KG1 (cell line): ENCODE data around the gene ADGRA3.

ENCODE experiments used
- DNase-seq: peaks from one replicate; lab custom pipeline; 2025; lab: John Stamatoyannopoulos, UW

Gene ADGRA3

DNA sequence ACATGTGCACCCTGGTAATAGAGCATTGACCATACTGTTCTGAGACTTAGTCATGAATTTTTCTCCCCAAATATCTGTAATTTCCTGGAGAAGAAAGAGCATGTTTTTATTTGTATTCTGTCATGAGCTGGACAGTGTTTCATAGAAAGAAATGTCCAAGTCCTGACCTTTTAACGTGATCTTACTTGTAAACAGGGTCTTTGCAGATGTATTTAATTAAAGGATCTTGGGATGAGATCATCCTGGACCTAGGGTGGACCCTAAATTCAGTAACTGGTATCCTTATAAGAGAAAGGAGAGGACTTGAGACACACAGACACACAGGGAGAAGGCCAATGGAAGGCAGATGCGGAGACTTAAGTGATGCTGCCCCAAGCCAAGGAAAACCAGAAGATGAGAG, 3.6 kb downstream of the ADGRA3 start:
- DNase-seq, result no peak

GRCh38 chr4:22510750-22511149, 5.1 kb downstream of the ADGRA3 start:
- no peak for DNase-seq

GRCh38 chr4:22508376-22508775, 7.5 kb downstream of the ADGRA3 start:
- DNase-seq, result no peak

- no peak for DNase-seq
These were observed 10.9 kb downstream of the ADGRA3 start for GRCh38 chr4:22504922-22505321.

DNA sequence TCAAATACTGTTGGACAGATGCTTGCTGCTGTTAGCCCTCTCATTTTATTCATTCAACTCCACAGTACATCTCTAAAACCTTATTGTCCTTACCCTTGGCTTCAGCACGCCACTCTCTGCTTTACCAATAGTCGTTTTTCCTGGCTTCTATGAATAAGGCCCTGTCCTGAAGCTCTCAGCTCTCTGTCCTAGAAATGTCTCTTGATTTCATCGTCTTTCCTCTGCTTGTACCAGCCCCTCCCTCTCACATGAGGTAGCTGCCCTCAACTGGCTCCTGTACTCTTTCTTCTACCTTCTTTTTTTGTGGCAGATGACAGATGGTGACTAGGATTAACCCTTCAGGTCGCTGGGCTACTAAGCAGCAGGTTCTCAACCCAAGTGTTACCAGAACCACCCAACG, 11.4 kb downstream of the ADGRA3 start:
- DNase-seq, result no peak

DNA sequence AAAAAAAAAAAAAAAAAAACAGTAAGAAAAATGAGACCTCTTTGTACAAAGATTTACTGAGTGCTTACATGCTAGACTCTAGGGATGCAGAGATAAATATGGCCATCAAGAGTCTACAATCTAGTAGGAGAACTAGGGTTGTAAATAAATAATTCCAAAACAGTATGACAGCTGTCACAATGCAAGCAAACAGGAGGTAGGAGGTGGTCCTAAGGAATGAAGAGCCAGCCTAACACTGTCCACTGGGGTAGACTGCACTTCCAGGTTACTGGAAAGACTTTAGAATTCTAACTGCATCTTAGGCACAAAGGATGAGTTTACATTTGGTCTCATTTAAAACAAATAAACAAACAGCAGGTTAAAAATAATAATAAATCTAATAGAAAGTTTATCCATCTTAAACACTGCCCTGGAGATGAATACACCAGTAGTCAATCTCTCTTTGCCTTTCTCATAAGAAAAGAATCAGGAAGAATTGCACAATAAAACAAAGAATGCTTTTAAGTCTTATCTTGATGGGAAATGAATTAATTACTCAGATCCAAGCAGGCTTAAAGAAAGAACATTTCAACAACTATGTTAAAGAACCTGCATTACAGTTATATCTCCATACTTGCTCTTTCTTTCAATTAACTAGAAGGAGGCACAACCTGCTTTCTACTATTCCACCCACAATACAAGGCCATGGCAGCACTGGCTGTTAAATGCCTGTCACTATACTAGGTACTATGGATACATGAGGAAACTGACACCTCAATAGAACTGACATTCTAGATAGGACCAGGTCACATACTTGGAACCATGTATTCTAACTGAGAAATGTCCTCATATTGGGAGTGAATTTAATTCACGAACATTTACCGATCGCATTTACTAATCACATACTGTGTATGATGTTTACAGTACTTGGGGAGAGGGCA, 12.7 kb downstream of the ADGRA3 start:
- no peak for DNase-seq

- no peak for DNase-seq
These were observed 14.2 kb downstream of the ADGRA3 start for GRCh38 chr4:22501715-22502095.

DNA sequence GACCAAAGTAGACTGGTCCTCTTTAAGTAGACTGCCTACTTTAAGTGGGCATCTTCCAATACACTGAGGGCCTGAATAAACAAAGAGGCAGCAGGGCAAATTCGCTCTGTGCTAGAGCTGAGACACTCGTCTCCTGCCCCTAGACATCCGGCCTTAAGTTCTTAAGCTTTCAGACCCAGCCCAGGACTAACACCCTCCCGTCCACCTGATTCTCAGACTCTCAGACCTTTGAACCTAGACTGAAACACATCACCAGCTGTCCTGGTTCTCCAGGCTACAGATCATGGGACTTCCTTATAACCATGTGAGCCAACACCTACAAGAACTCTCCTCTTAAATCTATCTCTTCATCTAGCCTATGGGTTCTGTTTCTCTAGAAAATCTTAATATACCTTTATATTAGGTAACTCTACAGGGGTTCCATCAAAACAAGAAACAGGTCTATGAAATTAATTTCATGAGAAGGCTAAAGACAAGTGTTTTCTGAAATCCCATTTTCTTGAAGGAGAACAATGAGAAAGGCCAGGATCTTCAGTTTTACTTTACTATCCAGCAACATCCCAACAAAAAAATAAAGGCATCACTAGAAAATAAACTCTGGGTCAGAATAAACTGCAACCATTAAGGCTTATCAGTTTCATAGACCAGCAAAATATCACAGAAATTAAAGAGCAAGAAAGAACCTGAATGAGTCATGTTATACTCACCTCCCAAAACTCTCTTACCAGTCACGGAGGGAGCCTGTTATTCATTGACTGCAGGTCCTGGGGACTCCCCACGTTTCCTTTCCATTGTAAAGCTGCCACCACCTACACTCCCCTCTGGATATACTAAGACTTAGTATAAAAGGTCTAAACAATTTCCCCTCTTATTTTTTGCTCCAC, 14.8 kb downstream of the ADGRA3 start:
- DNase-seq, result no peak

GRCh38 chr4:22500128-22500611, 15.7 kb downstream of the ADGRA3 start:
- DNase-seq, result no peak

DNA sequence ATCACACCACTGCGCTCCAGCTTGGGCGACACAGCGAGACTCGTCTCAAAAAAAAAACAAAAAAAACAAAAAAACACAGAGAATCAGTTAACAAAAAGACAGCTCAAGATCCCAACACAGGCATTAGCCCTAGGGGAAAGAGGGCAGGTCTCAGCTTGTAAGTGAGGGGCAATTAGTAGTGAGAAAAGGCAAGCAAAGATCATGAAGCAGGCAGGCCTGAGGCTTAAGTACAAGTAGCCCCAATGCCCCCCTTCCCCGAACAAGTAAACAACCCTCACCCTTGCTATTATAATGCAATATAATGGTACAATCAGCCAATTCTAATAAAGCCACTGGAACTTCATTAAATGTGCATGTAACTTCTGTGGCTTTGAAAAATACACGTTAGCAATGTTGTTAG, 17.0 kb downstream of the ADGRA3 start:
- no peak for DNase-seq

DNA sequence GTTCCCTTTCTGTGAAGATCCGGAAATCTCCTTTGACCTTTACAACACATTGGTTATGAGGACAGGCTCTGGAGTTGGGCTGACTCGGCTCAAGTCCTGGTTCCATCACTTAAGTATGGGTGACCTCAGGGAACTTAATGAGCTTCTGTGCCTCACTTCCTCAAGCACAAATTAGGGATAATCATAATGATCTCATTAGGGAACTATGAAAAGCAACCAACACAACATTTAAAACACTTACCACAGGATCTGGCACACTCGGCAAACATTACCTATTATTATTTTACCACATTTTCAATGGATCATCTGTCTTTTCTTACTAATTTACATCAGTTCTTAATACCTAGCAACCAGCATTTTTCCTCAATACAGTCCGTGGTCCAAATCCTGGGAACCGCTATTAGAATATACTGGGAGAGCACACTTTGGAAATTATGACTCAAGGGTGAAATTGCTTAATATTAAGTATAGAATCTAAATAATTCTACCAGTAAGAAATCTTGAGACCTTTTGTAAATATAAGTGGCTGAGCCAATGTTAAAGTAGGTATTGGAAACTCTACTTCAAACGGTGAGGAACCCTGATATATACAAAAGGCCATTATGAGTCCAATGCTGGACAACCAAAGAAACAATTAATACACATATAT, 19.6 kb downstream of the ADGRA3 start:
- DNase-seq, result no peak

GRCh38 chr4:22493523-22493922, 22.3 kb downstream of the ADGRA3 start:
- DNase-seq, result no peak

- DNase-seq, result no peak
These were observed 22.9 kb downstream of the ADGRA3 start for GRCh38 chr4:22492987-22493386.

GRCh38 chr4:22491939-22492338, 23.9 kb downstream of the ADGRA3 start:
- DNase-seq, result no peak

DNA sequence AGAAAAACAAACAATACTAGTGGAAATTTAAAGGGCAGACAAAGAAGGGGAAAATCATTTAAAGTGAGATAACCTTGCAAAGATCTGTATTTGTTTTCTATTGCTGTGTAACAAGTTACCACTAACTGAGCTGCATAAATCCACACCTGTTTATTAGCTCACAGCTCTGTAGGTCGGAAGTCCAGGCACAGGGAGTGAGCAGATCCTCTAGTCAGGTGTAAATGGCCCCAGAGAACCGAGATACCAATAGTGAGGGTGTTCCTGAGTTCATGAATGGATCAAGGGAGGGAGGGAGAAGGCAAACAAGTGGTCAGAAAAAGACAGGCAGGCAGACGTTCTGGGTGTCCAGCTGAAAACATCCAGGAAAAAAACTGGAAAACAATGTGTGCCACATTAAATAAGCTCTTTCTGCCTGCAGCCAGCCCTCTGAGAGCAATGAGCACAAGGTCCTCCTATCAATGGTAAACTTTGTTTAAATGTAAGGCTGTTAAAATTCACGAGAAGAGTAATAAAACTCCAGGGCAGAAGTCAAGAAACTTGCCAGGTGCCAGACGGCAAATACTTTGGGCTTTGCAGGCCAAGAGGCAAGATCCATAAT, 25.0 kb downstream of the ADGRA3 start:
- no peak for DNase-seq

DNA sequence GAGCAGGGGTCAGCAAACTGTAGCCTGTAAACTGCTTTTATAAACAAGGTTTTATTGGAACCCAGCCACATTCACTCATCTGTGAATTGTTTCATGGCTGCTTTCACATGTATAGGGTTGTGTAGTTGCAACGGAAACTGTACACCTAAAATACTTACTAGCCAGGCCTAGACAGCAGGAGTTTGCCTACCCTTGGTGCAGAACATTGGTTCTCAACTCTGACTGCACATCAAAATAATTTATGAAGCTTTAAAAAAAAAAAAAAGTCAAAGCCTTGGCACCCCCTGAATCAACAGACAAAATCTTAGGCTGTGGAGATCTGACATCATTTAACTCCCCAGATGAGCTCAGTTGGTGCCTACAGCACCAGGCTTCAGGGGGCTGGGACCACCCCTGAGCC, 27.8 kb downstream of the ADGRA3 start:
- no peak for DNase-seq

GRCh38 chr4:22487328-22487727, 28.5 kb downstream of the ADGRA3 start:
- no peak for DNase-seq

- DNase-seq, result no peak
These were observed 29.6 kb downstream of the ADGRA3 start for GRCh38 chr4:22486276-22486675.

DNA sequence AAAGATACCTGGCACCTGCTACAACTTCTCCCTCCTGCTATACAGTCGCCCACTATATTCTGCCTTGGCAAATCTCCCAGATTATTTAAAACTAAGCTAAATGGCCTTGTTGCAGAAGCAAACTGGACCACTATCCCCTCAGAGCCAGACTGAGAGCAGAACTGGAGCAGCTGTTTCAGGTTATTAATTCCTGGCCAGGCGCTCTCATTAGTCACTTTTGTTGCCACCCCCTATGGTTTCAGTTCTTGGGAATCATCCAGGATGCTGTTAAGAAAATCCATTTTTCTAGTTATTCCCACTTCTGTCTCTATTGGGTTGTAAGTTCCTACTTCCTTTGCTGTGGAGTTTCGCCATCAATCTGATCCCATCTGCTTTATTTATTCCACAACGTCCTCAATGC, 30.1 kb downstream of the ADGRA3 start:
- no peak for DNase-seq

DNA sequence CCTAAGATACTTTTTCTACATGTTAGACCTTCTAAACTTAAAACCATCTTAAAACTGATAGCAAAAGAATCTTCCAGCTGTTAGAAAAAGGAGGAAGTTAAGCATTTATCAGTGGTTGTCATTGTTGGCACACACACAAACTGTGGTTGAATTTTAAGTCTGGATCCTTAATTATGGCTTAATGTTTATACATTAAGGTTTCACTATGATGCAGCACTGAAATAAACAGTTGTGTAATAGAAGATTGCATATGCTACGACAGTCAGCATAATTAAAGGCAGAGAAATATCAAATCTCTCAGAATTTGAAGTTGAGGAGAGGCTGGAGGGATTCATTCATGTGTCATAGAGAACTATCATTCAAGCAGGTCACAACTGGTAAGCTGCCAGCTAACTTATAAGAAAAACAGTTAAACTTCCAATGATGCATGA, 32.3 kb downstream of the ADGRA3 start:
- no peak for DNase-seq

DNA sequence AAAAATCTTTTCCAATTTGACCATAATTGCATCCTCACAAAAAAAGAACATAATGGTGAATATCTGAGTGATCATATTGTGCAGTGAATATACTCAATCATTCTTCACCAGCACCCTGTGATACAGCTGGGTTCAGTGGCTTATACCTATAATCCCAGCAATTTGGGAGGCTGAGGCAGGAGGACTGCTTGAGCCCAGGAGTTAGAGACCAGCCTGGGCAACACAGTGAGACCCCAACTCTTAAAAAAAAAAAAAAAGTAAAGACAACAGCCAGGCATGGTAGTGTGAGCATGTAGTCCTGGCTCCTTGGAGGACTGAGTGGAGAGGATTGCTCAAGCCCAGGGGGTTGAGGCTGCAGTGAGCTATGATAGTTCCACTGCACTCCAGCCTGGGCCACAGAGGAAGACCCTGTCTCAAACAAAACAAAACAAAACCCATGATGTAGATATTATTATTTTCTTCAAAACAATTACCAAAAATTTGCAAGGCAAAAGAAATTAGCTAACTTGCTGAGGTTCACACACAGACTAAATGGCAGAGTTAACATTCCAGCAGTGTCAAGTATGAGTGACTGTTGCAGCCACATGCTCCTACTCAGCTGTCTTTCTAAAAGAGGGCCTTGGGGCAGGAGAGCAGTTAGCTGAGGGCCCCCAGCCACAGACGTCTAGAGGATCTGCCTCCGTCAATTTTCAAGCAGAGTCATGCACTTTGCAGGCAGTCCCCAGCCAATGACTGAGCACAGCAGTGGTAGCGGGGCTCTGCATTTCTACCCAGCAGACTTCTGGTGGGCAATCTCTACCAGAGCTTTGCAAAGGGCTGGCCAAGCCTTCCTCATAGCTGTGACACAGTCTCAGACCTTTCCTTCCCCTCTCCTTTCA, 33.4 kb downstream of the ADGRA3 start:
- no peak for DNase-seq
